HG03175 (cell line): Measurements from ENCODE around the gene NRG2.

ENCODE experiments used
- ATAC-seq: cut with Tn5 transposase; IDR thresholded peaks from one replicate; pipeline ENCODE4 v1.9.1; 2021; ENCODE audit warnings: mild to moderate bottlenecking, moderate library complexity; ENCODE audit not compliant: unreplicated experiment

The NRG2 gene

DNA sequence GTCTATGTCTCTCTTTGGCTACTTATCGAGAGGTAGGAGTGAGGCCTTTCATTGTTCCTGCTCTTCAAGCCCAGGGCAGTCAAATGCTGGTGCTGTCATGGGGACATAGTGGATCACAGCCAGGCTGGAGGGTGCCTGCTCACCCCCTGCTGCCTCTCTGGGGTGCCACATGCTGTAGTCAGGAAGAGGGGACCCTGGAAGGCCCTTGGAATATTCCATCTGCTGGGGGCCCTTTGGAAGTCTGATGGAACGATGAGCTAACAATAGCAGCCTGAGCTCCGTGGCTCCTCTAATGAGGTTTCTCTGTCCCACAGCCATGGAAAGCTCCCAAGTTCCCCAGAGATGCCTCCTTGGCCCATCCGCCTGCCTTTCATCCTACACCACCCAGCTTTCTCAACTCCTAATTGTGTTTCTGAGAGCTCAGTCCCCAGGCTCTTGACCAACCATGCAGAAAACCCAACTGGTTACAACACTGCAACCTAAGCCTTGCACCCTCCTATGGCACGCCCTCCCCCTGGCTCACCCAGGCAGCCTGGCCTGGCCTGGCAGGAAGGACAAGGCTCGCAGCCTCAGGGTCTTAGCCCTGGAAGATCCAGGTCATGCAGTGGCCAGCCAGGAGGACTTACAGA is 91.7 kb downstream of the NRG2 start:
- no peak for ATAC-seq

DNA sequence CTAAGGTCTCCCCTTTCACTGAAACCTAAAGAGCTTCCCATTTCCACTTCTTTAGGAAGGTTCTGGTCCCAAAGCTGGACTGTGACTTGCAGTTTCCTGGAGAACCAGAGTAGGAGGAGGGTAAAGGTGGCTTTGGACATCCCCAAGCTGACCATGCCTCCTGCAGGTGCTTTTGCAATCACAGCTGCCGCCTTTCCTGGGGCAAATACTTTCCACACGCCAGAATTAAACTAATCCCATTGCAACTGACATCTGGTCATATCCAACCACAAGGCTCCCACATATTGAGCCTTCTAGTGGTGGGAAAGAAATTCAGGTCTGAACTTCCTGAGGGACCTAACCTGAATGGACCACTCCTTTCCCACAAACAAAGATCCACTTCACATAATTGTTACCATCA is 92.7 kb downstream of the NRG2 start:
- ATAC-seq, result no peak

DNA sequence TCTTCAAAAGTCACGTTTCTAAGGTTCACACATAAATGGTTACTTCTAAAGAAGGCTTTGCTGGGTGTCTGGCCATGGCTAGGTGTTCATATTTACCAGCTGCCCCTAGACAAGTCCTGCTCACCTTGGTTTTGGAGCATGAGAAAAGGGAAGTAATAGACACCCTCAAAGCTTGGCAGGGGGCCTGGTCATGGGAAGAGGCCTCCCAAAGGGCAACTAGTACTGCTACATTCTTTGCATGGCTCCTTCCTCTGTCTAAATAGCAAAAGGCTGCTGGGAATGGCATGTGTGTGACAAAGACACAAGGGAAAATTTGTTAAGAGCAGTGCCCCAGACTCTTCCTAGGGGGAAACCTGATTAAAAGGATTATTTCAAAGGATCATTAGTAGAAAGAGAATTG is 93.4 kb downstream of the NRG2 start:
- ATAC-seq, result no peak

DNA sequence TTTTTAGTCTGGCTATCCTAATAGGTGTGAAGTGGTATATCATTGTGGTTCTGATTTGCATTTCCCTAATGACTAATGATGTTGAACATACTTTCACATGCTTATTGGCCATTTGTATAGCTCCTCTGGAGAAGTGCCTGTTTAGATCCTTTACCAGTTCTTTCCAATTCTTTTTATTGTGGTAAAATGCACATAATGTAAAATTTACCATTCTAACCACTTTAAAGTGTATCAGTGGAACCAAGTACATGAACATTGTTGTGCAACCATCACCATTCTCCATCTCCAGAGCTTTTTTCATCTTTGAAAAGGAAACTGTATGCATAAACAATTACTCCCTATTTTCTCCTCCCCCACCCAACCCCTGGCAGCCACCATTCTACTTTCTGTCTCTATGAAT is 95.4 kb downstream of the NRG2 start:
- no peak for ATAC-seq

DNA sequence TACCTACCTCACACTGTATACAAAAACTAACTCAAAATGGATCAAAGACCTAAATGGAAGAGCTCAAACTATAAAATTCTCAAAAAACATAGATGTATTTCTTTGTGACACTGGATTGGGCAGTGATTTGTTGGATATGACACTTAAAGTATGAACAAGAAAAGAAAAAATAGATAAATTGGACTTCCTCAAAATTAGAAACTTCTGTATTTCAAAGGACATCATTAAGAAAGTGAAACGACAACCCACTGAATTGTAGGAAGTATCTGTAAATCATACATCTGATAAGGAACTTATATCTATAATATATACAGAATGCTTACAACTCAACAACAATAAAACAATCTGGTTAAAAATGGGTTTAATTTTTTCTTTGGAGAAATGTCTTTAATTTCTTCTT is 96.7 kb downstream of the NRG2 start:
- ATAC-seq, result no peak

DNA sequence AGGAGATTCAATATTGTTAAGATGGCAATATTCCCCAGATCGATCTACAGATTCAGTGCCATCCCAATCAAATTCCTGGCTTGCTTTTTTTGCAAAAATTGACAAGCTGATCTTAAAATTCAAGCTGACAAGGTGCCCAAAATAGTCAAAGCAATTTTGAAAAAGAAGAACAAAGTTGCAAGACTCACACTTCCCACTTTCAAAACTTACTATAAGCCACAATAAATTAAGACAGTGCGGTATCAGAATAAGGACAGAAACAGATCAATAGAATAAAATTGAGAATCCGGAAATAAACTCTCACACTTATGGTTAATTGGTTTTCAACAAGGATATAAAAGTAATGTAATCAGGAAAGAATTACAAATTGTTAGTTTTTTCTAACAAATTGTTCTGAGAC is 97.1 kb downstream of the NRG2 start:
- no peak for ATAC-seq

DNA sequence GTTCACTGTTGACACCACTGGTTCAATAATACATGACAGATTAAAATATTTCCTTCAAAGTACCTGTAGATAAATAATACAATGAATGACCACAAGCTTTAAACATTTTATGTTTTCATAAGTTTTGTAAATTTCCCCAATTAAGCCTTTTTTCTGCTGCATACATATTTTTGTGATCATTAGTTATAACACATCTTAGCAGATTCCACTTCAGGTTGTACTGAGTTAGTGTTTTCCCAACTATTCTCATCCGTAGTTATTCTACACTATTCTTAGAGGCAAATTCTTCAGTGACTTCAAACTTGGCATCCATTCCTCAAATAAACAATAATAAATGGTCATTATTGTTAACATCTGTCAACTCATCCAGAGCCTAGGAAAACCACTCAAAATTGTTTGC is 100.9 kb downstream of the NRG2 start:
- no peak for ATAC-seq

DNA sequence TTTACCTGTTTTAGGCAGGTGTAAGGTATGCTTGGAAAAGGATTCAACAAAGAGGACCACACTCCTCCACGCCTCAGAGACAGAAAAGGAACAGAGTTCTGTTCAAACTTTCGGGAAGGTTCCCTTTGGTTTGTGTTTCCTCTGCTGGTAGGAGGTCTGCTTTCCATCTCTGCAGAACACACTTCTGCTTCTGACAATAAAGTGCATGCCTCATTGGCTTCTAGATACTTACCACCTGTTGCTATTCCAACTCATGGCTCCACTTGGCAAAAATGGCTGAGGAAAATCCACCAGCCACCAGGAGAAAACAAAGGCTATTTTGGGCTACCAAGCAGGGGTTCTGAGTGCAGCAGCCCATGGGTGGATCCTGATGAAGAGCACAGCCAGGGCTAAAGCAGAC is 112.7 kb downstream of the NRG2 start:
- no peak for ATAC-seq

DNA sequence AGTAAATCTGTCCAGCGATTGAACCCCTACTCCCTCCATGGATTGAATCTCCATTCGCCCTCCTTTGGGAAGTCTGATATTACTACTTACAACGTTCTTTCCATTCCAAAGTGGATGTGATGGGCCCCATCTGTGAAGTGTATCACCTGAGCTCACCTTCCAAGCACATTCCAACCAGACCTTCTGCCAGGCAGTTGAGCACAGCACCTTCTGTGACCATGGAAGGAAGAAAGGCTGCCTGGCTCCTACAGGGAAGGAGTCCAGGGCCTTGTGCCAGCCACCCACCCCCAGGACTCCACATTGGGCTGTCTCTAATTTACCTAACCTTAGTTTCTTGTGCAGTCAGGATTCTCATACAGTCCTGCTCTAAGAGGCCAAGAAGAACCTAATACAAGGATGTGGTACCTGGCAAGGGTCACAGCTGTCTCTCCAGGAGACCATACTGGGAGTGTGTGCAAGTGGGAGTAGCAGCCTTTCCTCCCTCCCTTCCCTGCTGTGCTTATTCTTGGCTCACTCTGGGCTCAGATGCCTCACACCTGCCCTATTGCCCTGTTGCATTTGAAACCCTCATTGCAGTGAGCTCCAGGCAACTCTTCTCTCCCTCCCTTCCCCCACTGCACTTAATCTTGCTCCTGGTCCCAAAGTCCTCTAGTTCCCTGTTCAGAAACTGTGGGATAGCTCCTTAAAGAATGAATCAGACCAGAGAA is 116.1 kb downstream of the NRG2 start:
- ATAC-seq, result no peak

DNA sequence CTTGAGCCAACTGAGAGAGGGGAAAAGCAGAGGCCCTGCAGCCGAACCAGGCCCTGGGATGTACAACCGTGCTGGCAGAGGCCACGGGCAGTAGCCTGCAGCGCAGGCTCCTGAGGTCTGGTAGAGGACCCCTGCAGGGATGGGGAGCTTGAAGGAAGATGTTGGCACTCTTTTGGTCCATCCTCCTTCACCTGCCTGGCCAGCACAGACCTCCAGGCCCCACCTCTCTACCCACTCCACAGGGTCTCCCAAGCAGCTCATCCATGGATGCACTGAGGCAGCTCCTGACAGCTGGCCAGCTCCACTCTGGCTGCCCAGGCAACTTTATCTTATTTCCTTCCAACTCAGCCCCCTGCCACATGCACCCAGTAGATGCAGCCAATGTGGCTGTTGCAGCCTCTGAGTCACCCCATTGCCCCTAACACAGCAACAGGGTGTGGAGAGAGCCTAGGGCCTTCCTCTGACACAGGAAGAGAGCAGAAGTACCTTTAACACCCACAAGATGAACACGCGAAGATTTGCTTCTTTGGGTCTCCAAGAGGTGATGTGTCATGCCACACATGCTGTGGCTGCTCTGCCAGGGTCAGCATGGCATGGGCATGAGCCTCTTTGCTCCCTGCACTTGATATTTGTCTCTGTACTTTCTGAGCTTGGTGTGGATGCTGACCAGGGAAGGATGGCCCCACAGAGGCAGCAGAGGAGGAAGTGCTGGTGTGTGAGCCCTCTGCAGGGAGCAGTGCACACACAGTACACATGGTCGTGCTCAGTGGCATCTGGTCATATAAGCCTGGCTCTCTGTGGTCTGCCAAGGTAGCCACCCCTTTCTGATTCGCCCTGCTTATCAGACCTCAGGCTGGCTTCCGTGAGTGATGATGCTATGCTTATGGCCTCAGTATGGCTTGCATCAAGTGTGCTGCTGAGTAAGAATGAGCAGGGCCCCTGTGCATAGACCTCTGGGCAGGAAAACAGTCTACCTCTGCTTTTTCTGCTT is 117.2 kb downstream of the NRG2 start:
- no peak for ATAC-seq

DNA sequence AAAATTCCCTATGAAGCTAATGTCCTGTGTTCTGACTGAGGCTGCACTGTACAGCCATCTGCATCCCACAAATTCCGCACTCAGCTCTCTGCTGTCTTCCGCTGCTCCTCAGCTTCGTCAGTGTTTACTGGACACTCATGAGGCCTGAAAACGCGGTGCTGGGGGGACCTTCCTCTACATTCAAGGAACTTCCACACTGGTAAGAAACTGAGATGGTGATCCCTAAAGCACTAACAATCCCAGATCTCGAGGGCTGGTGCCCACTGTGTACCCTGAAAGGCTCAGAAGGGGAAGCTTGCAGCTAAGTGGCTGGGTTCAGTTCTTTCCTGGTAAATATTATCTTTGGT is 117.9 kb downstream of the NRG2 start:
- ATAC-seq, result no peak

DNA sequence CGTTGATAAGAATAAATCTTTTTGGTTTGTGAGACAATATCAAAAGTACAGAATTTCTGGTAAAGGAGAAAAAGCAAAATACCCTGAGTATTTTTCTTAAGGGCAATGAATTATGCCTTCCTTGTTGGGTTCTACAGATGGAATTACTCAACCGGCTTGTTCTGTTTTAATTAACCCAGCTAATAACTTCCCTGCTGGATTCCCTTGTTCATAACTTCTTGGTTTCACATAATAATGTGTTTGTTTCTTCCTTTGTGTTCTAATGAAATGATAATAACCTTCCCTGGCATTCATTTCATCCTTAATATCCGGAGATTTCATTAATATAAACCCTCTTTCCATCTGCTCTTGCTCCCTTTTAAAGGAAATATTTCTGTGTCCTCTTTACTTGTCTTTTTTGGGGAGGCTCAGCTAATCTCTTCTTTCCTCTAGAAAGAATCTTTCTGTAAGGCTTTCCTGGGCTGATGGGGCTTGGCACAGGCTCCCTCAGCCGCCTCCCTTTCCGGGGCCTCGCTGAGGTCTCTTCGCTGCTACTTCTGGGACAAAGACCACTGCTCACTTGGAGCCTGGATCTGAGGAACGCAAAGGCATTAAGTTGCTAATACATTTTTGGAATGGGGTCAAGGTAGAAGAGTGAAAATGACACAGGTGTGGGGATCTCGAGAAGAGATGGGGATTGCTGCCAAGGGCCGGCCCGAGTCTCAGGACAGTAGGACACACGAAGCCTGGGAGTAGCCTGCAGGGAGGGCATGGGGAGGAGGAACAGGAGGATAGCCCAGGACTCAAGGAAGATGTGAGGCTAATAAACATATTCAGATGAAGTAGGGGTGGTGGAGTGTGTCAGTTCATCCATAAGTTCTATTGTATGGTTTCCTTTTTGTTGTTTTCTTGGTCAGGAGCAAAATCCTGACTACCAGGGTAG is 118.5 kb downstream of the NRG2 start:
- ATAC-seq, result no peak

DNA sequence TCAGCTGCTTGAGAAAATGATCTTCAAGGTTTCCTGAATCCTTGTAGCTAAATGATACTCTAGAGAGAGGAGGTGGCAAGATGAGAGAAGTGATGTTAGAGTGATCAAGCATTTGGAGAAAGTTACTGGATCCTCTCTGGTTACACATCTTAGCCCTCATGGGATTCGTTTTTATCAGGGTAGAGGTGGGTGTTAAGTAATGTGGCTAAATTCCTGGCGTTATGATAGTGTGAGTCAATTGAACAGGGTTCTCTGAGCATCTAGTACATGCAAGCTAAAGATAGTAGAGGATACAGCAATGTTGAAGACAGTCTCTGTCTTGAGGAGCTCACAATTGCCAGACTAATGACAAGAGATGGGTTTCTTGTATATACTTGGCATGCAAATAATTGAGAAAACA is 123.8 kb downstream of the NRG2 start:
- ATAC-seq, result no peak

DNA sequence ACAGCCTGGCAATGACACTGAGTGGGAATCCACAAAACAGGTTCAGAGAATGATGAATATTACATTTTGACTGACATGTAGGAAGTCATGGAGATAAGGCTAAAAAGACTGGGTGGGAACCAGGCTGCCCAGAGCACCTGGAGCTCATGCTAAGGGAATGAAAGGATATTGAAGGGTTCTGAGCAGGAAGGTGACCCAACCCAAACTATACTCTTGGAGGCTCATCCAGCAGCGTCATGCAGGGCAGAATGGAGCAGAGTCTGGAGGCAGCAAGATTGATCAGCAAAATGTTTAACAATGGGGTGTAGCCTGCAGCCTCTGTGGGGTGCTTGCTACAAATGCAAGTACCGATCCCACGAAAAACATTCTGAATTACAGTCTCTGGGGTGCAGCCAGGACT is 127.3 kb downstream of the NRG2 start:
- ATAC-seq, result no peak

DNA sequence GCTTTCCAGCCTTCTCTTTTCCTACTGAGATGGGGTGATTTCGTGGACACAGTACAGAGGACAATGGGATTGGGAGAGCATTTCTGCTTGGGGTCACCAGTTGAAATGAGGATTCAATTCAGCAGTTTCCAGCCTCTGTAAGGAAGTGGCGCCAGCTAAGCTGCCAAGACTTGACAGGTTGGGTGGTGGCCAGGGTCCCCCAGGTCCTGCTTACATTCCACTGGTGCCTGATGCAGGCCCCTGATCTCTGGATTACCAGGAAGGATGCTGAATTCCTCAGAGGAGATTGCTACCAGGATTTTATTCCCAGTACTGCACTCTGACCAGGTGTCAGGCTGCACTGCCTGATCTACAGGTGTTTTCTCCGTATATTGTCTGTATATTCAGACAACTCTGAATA is 127.8 kb downstream of the NRG2 start:
- ATAC-seq, result no peak

DNA sequence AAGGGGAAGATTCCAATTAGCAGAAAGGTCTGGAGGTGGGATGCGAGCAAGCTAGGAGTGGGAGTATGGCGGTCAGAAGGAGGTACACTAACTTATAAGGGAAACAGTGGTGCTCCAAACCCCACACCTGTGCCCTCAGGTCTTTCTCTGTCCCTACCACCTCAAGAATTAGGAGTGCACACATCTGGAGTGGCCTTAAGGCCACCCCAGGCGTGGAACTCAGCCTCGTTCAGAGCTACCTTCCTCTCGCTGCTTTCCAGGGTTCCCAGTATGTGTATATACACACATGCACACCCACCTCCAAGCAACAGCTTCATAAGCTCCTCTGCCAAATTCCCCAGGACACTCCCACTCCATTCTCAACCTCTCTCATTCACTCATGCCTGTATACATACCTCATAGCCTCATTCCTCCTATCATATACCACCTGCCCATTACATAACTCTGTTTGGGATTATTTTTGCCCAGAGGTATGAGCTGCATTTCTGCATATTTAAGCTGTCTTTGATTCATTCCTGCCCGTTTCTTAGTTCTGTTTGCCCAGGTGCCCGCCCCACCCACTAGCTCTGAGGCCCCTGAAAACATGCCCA is 128.8 kb downstream of the NRG2 start:
- no peak for ATAC-seq

DNA sequence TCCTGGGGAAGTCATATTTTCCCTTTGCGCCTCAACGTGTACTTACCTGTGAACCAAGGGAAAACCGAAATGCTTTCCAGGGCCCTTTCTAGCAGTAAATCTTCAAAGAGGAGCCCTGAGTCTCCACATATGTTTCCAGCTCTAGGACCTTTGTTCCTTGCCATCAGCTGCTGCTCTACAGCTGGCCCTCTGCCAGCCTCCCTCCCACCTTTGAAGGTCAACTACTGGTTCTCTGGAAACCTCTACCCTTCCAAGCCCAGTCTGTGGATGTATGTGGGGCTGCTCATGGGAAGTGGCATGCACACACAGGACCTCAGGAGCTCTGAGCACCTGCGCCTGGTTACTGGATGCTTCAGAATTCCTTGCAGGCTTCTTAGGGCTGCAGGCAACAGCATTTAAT is 130.3 kb downstream of the NRG2 start:
- no peak for ATAC-seq

DNA sequence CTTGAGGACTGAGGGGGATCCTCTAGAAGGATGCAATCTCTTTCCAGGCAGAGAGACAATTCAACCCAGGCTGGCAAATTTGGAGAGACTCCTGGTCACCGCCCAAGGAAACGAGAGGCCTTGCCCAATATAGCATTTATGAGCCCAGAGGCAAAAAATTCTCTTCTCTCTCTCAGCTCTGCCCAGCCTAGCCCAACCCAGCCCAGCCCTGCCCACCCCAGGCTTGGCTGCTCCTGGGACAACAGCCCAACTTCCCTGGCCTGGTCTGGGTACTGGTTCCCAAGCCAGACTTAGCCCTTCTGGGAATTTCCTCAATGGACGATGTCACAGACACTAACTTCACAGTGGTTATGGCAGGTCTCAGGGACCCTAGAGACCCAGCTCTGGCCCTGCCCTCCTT is 130.9 kb downstream of the NRG2 start:
- no peak for ATAC-seq

DNA sequence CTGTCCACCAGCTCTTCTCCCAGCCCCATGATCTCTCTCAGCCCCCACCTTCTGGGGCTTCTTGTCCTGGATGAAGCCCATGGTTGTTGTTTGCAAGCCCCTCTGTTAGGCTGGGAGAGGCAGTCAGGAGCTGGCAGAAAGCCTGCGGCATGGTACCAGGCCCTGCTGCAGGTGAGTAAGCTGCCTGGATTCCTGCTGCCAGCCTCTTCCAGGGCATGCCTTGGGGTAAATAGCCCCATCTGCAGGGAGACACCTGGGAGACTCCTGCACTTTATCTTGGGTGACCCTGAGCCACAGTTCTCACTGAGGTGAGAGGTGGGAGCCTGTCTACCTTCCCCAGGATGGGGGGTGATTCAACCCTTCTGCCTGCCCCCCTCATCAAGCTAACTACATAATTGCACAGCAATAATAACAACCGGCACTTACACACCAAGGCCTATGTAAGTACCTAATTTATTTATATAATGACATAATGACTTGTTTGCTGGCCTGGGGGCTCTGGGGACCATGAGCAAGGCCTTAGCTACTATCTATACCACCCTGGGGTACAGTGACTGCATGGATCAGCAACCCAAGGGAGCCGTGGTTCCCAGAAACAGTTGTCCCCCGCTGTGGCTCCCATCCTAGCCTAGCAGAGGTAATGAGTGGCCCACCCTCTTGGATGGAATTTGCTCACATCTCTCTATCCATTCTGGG is 131.5 kb downstream of the NRG2 start:
- ATAC-seq, result no peak

DNA sequence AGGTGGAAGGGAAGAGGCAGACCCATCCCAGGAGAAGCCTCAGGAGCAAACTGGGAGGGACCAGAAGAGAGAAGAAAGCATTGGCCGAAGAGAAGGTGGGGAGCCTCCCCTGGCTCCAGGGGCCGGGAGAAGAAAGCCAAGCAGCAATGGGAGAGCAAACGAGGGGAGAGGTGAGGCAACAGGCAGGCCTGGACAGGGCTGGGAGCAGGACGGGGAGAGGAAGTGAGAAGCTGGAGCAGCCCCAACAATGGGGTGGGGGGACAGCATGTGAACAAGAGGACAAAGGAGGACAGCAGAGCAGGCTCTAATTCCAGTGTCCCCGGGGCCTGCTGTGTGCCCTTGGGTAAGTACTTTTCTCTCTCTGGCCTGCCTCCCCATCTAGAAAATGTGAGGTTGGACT is 132.2 kb downstream of the NRG2 start:
- ATAC-seq, result no peak
